ENCODE data around the gene C1orf167.

The C1orf167 gene, protein sequence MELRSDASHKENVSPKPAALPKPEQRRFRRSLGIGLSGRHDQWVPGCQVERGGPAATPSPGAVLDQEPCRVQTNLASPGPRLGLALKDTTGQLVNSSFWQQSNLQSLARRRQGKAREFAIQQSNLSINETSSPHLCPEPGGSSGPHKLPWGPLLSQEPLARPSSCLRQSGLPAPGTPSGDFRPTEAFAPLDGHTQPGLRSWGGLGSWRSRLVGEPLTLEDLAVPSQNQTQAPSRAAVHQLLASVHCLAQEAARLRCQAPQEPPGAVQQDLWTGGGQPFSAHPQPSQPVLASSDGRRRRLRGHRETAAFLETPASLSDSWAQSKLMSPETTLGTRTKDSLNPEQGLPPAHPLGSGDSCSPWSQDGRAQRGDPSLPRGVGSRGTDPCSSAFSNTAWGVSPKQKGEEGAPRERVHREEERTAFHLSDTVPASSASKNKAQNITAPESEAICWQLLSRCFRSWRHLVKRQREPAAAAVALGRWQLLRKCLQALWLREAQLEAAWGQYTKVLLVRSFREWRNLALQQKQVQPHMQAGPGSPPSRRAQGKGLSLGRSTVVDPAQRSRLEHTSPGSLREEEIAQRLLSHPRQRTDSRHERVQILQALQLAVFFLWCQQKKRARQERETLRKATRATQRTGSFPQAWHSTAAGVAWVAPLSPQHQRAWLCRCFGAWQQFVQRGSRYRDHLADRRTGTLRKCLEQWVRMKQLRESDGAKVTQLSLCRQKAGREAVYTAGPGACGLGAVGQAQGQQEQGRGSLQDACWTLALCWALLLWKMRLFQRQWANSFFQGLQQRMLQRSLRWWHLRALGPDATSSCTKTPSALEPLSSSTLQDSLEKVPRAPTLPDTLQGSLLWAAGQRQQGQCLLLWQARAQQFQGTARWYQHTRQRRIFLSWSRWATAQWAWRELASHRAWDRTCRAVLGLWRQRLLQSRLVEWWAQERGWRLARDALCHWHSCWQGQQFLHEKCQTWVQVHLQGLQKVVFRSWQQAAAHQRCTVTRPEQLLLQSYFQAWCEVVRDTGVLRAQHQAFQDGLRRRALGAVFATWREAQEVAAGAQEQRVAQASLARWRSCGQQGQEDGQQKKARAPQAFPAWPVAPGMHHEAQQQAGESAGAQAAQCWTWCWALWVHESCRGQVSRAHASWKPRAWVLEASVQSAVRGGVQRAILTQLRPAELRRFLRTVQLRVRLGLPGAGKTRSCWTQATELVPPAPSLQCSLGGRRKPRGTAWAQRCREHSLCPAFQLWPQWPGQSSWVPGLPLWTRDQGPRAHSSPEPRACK (N-terminal part only)

DNA sequence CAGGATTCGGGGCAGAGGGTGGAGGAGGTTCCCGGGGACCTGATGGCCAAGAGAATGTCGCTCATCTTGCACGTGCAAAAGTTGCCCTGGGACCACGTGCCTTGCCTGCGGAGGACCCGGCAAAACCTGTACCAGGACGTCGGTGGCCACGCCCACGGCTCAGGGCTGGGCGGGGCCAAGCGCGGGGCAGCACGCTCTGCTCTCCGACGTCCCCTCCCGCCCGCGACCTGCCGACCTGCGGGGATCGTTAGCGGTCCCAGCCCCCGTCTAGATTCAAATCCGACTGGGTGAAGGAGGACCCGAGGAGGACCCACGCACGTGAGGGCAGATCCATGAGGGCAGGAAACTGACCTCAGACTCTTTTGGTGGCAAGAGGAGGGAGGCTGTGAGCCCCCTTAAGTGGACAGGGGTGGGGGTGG is at the start of gene C1orf167:
C1orf167 (plus strand) TSS at position 206 of the 419 bp plus-strand sequence. CDS start 2,208 bp downstream, outside the sequence.
- peak in 1 of 2 donors; percentile 55 for ATAC-seq

DNA sequence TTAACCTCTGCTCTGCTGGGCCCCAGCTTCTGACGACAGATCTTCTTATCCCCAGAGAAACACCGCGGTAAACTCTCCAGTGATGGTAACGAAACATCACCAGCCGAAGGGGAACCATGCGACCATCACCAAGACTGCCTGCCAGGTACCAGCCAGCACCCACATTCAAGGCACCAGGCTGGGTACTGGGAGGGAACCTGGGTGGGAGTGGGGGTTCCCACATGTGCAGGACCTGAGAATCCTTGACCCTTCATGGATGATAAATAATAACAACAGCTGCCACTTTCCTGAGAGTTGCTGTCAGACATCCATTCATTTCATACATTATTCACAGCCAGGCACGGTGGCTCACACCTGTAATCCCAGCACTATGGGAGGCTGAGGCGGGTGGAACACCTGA is 49.7 kb upstream of the C1orf167 start:
- no peak for ATAC-seq

DNA sequence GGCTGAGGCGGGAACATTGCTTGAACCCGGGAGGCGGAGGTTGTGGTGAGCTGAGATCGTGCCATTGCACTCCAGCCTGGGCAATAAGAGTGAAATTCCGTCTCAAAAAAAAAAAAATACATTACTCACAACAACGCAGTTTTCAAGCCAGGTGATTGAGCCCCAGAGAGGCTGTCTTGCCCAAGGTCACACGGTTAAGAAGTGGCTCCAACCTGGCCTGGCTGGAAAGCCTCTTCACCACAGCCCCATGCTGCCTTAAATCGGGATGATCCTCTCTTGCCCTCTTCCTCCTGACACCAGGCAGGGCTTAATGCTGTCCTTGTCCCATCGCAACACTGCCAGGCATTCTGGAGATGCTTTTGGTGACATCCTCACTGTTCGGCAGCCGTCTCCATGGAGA is 48.9 kb upstream of the C1orf167 start:
- ATAC-seq = no peak

DNA sequence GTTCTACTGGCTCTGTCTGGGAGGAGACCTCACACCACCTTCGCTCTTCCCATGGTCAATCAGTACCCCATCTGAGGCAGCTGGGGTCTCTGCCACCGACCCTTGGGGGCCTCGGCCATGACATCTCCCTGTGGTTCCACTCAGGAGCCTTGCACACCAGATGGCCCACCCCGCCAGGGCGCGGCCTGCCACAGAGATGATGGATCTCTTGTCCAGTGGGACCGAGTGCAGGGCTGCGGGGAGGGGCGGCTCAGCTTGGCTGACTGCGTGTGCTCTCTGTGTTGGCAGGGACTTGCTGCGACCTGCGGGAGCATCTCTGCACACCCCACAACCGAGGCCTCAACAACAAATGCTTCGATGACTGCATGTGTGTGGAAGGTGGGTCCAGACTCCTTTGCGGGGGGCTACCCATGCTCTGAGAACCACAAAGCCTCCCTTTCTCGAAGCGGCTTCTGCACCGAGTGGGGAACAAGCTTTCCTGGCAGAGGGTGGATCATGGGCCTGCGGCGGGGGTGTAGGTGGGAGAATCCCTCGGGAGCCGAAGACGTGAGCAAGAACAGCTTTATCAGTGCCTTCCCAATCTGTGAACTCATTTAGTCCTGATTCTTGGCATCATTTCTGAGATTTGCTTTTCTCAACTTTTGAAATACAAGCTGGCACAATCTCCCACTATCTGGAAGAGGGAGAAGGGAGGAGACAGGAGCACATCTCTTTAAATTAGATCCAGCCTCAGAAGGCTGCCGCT is 47.0 kb upstream of the C1orf167 start:
- ATAC-seq = no peak

DNA sequence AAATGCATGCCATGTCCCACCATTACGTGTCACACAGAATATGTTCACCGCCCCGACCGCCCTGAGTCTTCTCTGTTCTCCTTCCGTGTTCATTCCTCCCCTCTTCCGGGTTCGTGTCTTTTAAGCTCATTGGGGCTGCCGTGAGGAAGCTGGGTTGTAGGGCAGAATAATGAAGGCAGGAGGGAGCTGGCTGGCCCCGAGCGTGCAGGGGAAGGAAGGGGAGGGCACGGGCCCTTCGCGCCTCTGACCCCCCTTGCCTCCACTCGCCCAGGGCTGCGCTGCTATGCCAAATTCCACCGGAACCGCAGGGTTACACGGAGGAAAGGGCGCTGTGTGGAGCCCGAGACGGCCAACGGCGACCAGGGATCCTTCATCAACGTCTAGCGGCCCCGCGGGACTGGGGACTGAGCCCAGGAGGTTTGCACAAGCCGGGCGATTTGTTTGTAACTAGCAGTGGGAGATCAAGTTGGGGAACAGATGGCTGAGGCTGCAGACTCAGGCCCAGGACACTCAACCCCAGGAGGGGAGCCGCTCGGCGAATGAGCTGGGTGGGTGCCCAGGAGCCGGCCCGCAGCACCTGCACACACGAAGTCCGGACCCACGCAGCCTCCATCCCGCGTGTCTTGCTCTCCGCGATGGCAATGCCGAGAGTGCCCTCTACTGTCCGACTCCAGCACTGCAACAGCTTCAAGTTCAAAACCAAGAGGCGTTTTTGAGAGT is 42.5 kb upstream of the C1orf167 start:
- ATAC-seq = peak; percentile 82 to 88

DNA sequence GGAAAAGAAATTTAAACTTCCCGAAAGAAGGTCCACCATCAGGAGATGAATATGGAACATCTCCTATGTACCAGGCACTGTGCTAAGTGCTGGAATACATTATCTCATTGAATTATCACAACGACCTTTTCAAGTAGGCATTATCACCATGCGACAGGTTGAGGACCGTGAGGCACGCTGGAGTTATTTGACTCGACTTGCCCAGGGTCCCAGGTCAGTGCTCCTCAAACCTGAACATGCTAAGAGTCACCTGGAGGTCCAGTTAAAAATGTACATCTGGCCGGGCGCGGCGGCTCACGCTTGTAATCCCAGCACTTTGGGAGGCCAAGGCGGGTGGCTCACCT is 42.0 kb upstream of the C1orf167 start:
- no peak for ATAC-seq

DNA sequence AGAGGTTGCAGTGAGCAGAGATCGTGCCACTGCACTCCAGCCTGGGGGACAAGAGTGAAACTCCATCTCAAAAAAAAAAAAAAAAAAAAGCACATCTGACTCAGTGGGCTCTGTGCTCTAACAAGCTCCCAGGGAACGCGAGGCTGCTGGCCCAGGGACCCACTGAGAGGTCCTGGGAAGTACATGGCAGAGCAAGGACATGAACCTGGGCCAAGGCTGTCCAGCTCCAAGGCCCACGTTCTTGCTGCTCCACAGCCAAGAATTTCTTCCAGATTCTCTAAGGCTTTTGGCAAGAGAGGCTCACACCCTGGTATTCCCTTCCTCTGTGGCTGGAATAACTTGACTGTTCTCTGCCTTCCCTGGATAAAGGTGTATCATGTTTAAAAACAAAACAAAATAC is 41.5 kb upstream of the C1orf167 start:
- no peak for ATAC-seq

DNA sequence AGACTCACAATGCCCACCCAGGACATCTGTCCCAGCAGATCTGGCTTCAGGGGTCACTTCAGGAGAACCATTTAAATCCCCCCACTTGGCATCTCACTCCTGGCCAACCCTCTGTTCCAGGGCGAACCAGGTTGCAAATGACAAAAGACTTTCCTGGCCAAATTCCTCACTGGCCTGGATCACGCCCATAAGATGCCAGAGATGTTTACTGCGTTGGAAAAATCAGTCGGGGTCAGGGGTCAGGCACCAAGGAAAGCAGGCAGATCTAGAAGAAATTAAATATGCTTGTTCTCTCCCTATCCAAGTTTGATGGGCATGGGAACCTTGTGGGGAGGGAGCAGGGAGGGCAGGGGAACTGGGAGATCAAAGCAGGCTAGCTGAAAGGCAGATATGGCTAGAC is 40.7 kb upstream of the C1orf167 start:
- ATAC-seq = no peak

DNA sequence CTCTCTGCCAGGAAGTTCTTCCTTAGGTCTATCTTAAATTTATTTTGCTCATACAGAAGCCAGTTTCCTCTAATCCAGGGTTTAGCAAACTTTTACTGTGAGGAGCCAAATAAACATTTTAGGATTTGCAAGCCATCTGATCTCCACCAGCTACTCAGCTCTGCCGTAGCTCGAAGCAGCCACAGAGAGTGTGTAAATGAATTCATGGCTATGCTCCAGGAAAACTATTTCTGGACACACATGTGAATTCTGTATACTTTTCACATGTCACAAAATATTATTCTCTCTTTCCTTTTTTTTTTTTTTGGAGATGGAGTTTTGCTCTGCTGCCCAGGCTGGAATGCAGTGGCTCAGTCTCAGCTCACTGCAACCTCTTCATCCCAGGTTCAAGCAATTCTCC is 39.5 kb upstream of the C1orf167 start:
- no peak for ATAC-seq

DNA sequence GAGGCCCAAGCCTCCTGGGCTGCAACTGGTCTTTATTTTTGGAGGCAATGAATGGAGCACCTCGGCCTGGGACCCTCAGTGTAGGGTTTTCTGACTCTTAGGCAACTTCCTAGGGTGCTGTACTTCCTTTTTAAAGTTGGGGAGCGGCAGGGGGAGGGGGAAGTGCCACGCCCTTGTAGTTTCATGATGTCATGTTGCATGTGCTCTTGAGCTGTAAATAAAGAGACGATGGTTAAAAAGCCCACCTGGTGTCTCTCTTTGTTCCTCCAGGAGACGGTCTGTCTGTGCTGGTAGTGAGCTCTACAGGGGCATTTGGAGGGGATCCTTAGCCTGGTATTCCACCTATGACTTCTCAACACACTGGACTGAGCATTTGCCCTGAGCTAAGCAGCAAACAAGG is 36.4 kb upstream of the C1orf167 start:
- ATAC-seq = no peak

DNA sequence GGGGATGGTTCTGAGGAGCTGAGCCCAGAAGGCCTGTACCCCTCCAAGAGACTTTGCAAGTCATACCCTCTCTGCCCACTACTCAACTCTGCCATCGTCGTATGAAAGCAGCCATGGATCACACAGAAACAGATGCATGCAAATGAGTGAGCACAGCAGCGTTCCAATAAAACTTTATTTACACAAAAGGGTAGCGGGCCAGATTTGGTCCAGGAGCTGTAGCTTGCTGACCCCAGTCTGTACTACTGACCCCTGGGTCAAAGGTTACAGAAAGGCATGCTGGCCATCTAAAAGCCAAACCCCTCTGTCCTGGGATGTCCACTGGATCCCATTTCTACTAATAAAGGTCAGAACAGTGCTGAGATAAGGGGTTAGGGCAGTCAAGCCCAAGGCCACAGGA is 34.9 kb upstream of the C1orf167 start:
- ATAC-seq = no peak

DNA sequence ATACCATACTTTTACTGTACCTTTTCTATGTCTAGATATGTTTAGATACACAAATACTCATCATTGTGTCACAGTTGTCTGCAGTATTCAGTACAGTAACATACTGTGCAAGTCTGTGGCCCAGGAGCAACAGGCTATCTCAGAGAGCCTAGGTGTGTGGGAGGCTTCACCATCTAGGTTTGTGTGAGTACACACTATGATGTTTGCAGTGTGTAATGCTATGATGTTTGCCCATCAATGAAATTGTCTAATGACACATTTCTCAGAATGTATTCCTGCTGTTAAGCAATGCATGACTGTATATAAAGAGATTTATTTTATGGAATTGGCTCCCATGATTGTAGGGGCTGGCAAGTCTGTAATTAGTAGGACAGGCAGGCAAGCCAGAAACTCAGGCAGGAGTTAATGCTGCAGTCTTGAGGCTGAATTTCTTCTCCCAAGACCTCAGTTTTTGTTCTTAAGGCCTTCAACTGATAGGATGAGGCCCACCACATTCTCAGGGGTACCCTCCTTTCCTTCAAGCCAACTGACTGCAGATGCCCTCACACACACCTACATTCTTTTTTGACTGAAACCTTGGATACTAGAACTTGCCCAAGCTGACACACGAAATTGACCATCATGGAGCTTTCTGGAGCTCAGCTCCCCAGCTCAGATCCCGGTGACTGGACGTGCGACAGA is 33.7 kb upstream of the C1orf167 start:
- ATAC-seq = no peak

DNA sequence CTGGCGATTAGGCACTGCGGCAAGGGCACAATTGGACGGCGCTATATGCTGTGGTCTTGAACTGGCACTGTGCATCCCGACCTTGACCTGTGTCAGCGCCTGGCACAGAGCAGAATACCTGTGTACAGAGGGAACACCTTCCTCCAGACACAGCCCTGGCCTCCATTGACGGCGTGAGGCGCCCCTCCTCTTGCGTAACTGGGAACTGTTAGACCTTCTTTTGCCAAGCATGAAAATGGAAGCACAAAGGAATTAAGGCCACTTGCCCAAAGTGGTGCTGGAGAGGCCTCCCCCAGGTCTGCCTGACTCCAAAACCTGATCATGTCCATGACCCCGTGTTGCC is 32.9 kb upstream of the C1orf167 start:
- no peak for ATAC-seq

DNA sequence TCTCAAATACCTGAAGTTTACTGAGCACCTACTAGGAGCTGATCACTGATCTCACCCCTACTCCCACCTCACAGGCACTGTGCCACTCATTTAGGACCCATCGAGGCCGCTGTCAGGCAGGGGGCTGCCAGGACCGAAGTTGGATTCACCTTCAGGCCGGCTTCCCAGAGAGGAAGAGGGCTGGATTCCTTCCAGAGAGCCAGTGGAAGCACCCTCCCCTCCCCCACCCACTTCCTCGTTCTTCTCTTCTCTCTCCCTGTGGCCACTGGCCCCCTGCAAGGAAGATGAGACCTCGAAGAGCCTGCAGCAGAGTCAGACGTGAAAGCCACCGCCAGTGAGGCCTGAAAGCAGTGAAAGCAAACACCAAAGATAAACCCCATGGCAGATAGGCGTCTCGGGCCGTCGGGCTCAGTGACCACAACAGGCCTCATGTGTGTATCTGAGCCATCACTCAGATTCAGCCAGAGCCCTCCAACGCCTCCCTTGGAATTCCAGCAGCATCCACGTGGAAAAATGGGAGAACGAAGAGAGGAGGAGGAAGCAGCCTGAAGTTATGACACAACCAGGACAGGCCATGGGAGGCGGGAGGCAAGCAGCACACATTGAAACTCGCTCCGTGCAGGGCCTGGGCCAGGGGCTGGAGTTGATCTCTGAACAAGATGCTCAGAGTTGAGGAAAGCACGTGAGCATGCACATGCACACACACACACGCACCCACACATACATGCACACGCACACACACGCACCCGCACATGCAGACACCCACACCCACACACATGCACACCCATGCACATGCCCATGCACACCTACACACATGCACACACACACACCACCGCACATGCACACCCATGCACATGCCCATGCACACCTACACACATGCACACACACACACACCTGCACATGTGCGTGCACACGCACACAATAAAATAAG is 32.2 kb upstream of the C1orf167 start:
- peak in 1 of 2 donors; percentile 30 for ATAC-seq

DNA sequence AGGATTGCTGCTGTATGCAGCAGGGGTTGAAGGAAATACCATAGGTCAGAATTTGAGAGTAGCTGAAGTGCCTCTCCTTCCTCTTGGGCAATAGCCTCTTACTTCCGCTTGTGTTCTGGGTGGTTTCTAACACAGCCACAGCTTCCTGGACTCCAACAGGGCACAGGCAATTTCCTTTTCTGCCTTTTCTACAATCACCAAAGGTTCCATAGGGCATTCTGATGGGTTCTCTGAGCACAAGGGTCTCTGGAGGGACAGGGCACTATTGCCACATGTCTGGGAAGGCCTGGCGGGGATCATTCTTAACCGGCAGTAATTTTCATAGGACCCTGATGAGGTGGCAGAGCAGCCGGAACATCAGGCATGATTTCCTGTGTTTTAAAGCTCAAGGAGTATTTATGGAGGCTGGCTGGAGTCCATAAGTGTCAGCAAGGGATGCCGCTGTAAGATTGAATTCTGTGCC is 31.5 kb upstream of the C1orf167 start:
- ATAC-seq = peak; percentile 73 to 87

DNA sequence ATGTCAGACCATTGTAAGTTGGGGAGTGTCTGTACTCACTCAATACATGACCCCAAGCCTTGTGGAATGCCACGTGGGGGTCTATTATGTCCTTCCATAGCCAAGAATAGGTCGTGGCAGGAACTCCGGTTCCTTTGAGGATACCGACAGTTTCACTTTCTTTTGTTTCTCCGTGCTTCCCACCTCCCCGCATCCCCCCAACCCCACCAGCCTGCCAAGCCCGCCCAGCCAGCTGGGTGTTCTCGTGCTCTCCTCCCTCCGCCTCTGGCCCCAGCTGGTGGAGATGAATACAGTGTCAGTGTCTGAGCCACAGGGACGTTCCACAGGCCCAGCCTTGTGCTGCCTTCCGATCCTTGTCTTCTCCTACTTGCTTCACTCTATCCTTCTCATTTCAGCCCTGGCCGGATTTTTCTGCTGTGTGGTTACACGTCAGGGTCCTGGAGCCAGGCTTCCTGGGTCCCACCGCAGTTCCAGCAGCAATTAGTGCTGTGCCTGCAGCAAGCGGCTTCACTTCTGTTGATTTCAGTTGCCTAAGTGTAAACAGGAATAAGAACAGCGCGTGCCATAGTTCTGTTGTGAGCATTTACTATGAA is 30.2 kb upstream of the C1orf167 start:
- peak in 1 of 2 donors; percentile 15 for ATAC-seq

DNA sequence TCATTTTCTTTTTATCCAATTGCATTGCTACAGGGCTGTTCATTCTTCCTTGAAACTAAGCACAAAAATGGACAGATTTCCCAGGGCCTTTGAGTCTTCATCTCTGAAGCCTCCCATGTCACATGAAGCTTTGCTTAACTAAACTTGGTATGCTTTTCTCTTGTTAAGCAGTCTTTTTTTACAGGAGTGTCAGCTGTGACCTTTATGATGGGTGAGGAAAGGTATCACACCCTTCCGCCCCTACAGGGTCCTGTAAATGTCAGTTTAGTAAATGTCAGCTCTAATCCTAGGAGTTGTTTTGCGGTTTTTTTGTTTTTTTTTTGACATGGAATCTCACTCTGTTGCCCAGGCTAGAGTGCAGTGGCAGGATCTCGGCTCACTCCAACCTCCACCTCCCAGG is 28.7 kb upstream of the C1orf167 start:
- ATAC-seq = no peak

DNA sequence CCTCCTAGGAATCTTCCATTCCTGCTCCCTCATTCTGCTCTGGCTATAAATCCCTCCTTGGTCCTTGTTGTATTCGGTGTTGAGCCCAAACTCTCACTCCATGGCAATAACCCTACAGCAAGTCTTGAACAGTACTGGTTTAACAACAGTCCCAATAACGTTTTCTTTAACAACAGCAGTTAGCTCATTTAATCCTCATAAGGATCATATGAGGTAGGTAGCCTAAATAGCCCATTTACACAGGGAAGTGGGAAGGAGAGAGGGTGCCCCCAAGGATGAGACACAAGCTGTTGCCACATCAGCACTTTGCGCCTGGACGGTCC is 26.5 kb upstream of the C1orf167 start:
- no peak for ATAC-seq
